Measurements from ENCODE around the gene ZNF578. TPM values are rescaled to one million over a fixed set of nuclear protein-coding genes. Genes with fewer than 3 reads are reported as not detected.

The ZNF578 gene
- total RNA-seq: 5.1 and 9.6 TPM in 2 replicates
- polyA plus RNA-seq: 1.8 and 2.3 TPM in 2 replicates
- 1.4 and 1.7 TPM in 2 replicates for polyA plus RNA-seq (2012)
- polyA minus RNA-seq (ENCODE audit: low replicate concordance): 0.07 and 1.1 TPM in 2 replicates

- H3K9me3 ChIP-seq (ENCODE audit: control insufficient read depth, insufficient read depth, low read depth, low read length): no peaks in the 10 kb centered on the region
- H4K20me1 ChIP-seq (ENCODE audit: control insufficient read depth, extremely low read depth, insufficient read depth, low read length): no peaks in the 10 kb centered on the region
- H3K79me2 ChIP-seq (ENCODE audit: control insufficient read depth, insufficient read depth, low read length): no peaks in the 10 kb centered on the region
- peak within 1 kb of the TSS; percentile 44 for H3K9ac ChIP-seq (ENCODE audit: insufficient read depth, low read length)
- H3K36me3 ChIP-seq (ENCODE audit: control insufficient read depth, insufficient read depth, low read length): no peaks in the 10 kb centered on the region
- H2AFZ ChIP-seq (ENCODE audit: low read length): peak within 1 kb of the TSS; percentile 80
- H3K4me1 ChIP-seq (ENCODE audit: control insufficient read depth, extremely low read depth, insufficient read depth, low read length): no peaks in the 10 kb centered on the region
- H3K4me3 ChIP-seq (replicated peaks in 1 of 4; ENCODE audit: control extremely low read depth in 1 of 4, insufficient read depth in 1 of 4, low read depth in 3 of 4, low read length in 4 of 4): peak within 1 kb of the TSS; percentile 72 to 88 (median 82)
- no peaks in the 10 kb centered on the region for H3K27me3 ChIP-seq (ENCODE audit: control insufficient read depth, insufficient read depth, low read length)
- peak within 1 kb of the TSS; percentile 74 for H3K4me2 ChIP-seq (ENCODE audit: extremely low read depth, insufficient read depth, low read length)
- DNase-seq (ENCODE audit: low read depth in 2 of 2): peak; percentile 90 to 91
- TF ChIP-seq EZH2 (IDR thresholded peaks at IDR 0.05; ENCODE audit: low read length, missing control alignments) (no peak), CTCF (conservative IDR thresholded peaks at IDR 0.05 in 1 of 2, IDR thresholded peaks at IDR 0.05 in 1 of 2; ENCODE audit: low read depth in 1 of 2, low read length in 2 of 2) (no peak)
- H3K27ac ChIP-seq (ENCODE audit: insufficient read depth, low read length): peak within 1 kb of the TSS; percentile 77
Measured at GRCh38 chr19:52453324-52454094, at the start of gene ZNF578. ZNF578 (plus strand) TSS chr19:52453553; CDS start chr19:52501846, 48,293 bp downstream.

- Histone ChIP-seq H3K27me3 (ENCODE audit: control insufficient read depth, insufficient read depth, low read length) (no peaks in the 10 kb centered on the region), H3K9ac (ENCODE audit: insufficient read depth, low read length) (no peak overlapping the region), H3K4me3 (replicated peaks in 1 of 4; ENCODE audit: control extremely low read depth in 1 of 4, insufficient read depth in 1 of 4, low read depth in 3 of 4, low read length in 4 of 4) (no peak overlapping the region), H3K4me2 (ENCODE audit: extremely low read depth, insufficient read depth, low read length) (no peak overlapping the region), H3K27ac (ENCODE audit: insufficient read depth, low read length) (no peak overlapping the region), H2AFZ (ENCODE audit: low read length) (no peak overlapping the region), H3K36me3 (ENCODE audit: control insufficient read depth, insufficient read depth, low read length) (peaks cover 6% of the 10 kb centered on the region), H4K20me1 (ENCODE audit: control insufficient read depth, extremely low read depth, insufficient read depth, low read length) (no peaks in the 10 kb centered on the region), H3K9me3 (ENCODE audit: control insufficient read depth, insufficient read depth, low read depth, low read length) (no peaks in the 10 kb centered on the region), H3K79me2 (ENCODE audit: control insufficient read depth, insufficient read depth, low read length) (no peaks in the 10 kb centered on the region), H3K4me1 (ENCODE audit: control insufficient read depth, extremely low read depth, insufficient read depth, low read length) (no peaks in the 10 kb centered on the region)
- DNase-seq (ENCODE audit: low read depth in 2 of 2): no peak
- TF ChIP-seq CTCF (conservative IDR thresholded peaks at IDR 0.05 in 1 of 2, IDR thresholded peaks at IDR 0.05 in 1 of 2; ENCODE audit: low read depth in 1 of 2, low read length in 2 of 2) (no peak), EZH2 (IDR thresholded peaks at IDR 0.05; ENCODE audit: low read length, missing control alignments) (no peak)
Measured at GRCh38 chr19:52410276-52410675, 43.1 kb upstream of the ZNF578 start.

- H4K20me1 ChIP-seq (ENCODE audit: control insufficient read depth, extremely low read depth, insufficient read depth, low read length): no peaks in the 10 kb centered on the region
Measured at GRCh38 chr19:52415711-52416110, 37.6 kb upstream of the ZNF578 start.

More at GRCh38 chr19:52415711-52416110, 37.6 kb upstream of the ZNF578 start:
- no peaks in the 10 kb centered on the region for H3K79me2 ChIP-seq (ENCODE audit: control insufficient read depth, insufficient read depth, low read length)
- H3K36me3 ChIP-seq (ENCODE audit: control insufficient read depth, insufficient read depth, low read length): no peaks in the 10 kb centered on the region
- H3K4me3 ChIP-seq (replicated peaks in 1 of 4; ENCODE audit: control extremely low read depth in 1 of 4, insufficient read depth in 1 of 4, low read depth in 3 of 4, low read length in 4 of 4): no peak overlapping the region
- no peaks in the 10 kb centered on the region for H3K4me1 ChIP-seq (ENCODE audit: control insufficient read depth, extremely low read depth, insufficient read depth, low read length)
- no peaks in the 10 kb centered on the region for H3K9me3 ChIP-seq (ENCODE audit: control insufficient read depth, insufficient read depth, low read depth, low read length)
- no peak overlapping the region for H3K9ac ChIP-seq (ENCODE audit: insufficient read depth, low read length)
- no peak overlapping the region for H2AFZ ChIP-seq (ENCODE audit: low read length)
- no peak for DNase-seq (ENCODE audit: low read depth in 2 of 2)
- H3K27me3 ChIP-seq (ENCODE audit: control insufficient read depth, insufficient read depth, low read length): no peaks in the 10 kb centered on the region
- no peak overlapping the region for H3K4me2 ChIP-seq (ENCODE audit: extremely low read depth, insufficient read depth, low read length)
- no peak overlapping the region for H3K27ac ChIP-seq (ENCODE audit: insufficient read depth, low read length)
- TF ChIP-seq CTCF (conservative IDR thresholded peaks at IDR 0.05 in 1 of 2, IDR thresholded peaks at IDR 0.05 in 1 of 2; ENCODE audit: low read depth in 1 of 2, low read length in 2 of 2) (no peak), EZH2 (IDR thresholded peaks at IDR 0.05; ENCODE audit: low read length, missing control alignments) (no peak)
